HepG2 (cell line): Measurements from ENCODE around the gene TCF12. TPM values are rescaled to one million over a fixed set of nuclear protein-coding genes. Genes with fewer than 3 reads are reported as not detected.

Experiments
- ATAC-seq: fragments of 200-7000 bp; cut with Tn5 transposase; 3 replicates; pipeline ENCODE4 v1.9.1; 2020; ENCODE audit warnings: mild to moderate bottlenecking, moderate library complexity
- BruUV-seq: library from RNA; stranded (reverse); fragments of 400-500 nt; replicated peaks from 2 replicates; lab custom pipeline; 2021; lab: Mats Ljungman, UMichigan
- CTCF ChIA-PET: fragments of 300-600 bp; formaldehyde crosslinking; extraction: SDS; loops from one replicate; lab custom pipeline; 2021; ENCODE audit warnings: low total read pairs, inconsistent platforms, low intra/inter-chr PET ratio; lab: Yijun Ruan, JAX
- POLR2A ChIA-PET: fragments of 350-600 bp; sonication (Branson Sonifier 250); formaldehyde crosslinking; loops from one replicate; lab custom pipeline; 2020; ENCODE audit warnings: antibody characterized with exemption, inconsistent platforms; lab: Yijun Ruan, JAX
- DNase-seq: peaks from one replicate; pipeline ENCODE4 v3.0.0-alpha.2; 2015; ENCODE audit warnings: low spot score
- FAIRE-seq: peaks from 3 replicates; lab custom pipeline; 2011; peaks lifted over from hg19 to GRCh38; lab: Jason Lieb, UNC
- H2AFZ ChIP-seq: one replicate; pipeline ENCODE4 v1.6.1; 2011; ENCODE audit warnings: low read length, inconsistent platforms
- H3K27ac ChIP-seq: fragments of 300-600 bp; 3 replicates; pipeline ENCODE4 v1.8.0; 2011; ENCODE audit warnings: mixed run types, mild to moderate bottlenecking, mixed read lengths, low read length, inconsistent platforms; ENCODE audit not compliant: insufficient read depth; ENCODE audit errors: extremely low read length
- H3K27me3 ChIP-seq, 2 experiments: fragments of 200-600 bp in 1 of 2; 2 replicates in 1 of 2; 3 replicates in 1 of 2; pipeline versions ENCODE4 v1.6.0 to v1.8.0; 2011; ENCODE audit warnings: low read length in 2 of 2, mild to moderate bottlenecking in 2 of 2, moderate library complexity in 2 of 2, inconsistent platforms in 1 of 2; ENCODE audit not compliant: insufficient read depth in 2 of 2, control insufficient read depth in 1 of 2
- H3K36me3 ChIP-seq, 2 experiments: fragments of 200-600 bp in 1 of 2; replicated peaks in 1 of 2; 2 replicates in 1 of 2; 3 replicates in 1 of 2; pipeline versions ENCODE4 v1.5.1 to v1.8.0; 2011; ENCODE audit warnings: low read length in 2 of 2, inconsistent platforms in 1 of 2; ENCODE audit not compliant: insufficient read depth in 2 of 2, control insufficient read depth in 1 of 2
- H3K4me1 ChIP-seq: 2 replicates; pipeline ENCODE4 v1.5.1; 2012; ENCODE audit warnings: low read length, inconsistent platforms; ENCODE audit not compliant: insufficient read depth
- H3K4me2 ChIP-seq: 2 replicates; pipeline ENCODE4 v1.6.0; 2011; ENCODE audit warnings: low read depth, low read length, inconsistent platforms
- H3K4me3 ChIP-seq, 3 experiments: fragments of 200-600 bp in 1 of 3; sonication (generic), shearing (Covaris generic) in 1 of 3; replicated peaks in 1 of 3; 2 replicates each; pipeline ENCODE4 v1.5.1; 2011 to 2016; ENCODE audit warnings: low read length in 3 of 3, inconsistent platforms in 2 of 3, low read depth in 2 of 3, mild to moderate bottlenecking in 2 of 3, control low read depth in 1 of 3, mixed read lengths in 1 of 3; ENCODE audit not compliant: insufficient read depth in 1 of 3
- H3K79me2 ChIP-seq: one replicate; pipeline ENCODE4 v1.6.1; 2011; ENCODE audit warnings: low read length, inconsistent platforms; ENCODE audit not compliant: insufficient read depth
- H3K9ac ChIP-seq: 2 replicates; pipeline ENCODE4 v1.6.0; 2011; ENCODE audit warnings: mild to moderate bottlenecking, low read depth, low read length, inconsistent platforms; ENCODE audit not compliant: insufficient read depth
- H3K9me3 ChIP-seq: 2 replicates; pipeline ENCODE4 v1.5.1; 2012; ENCODE audit warnings: mild to moderate bottlenecking, low read length
- H4K20me1 ChIP-seq: 2 replicates; pipeline ENCODE4 v1.6.0; 2011; ENCODE audit warnings: inconsistent platforms, mild to moderate bottlenecking, low read length, moderate library complexity; ENCODE audit not compliant: insufficient read depth
- ELF4 ChIP-seq: sonication (generic); formaldehyde crosslinking; IDR thresholded peaks from 2 replicates; pipeline ENCODE4 v1.5.0; 2020; ENCODE audit warnings: missing genetic modification reagents, mild to moderate bottlenecking, moderate library complexity, borderline replicate concordance
- ETV6 ChIP-seq: sonication (generic); formaldehyde crosslinking; conservative IDR thresholded peaks from 2 replicates; pipeline ENCODE4 v1.4.0; 2020; ENCODE audit warnings: missing genetic modification reagents
- GLMP ChIP-seq: sonication (generic); formaldehyde crosslinking; IDR thresholded peaks from 2 replicates; pipeline ENCODE4 v1.9.0; 2021; ENCODE audit warnings: missing genetic modification reagents, mild to moderate bottlenecking, borderline replicate concordance
- HMGA1 ChIP-seq: sonication (generic); formaldehyde crosslinking; conservative IDR thresholded peaks from 2 replicates; pipeline ENCODE4 v1.4.0; 2020; ENCODE audit warnings: missing genetic modification reagents
- KDM5B ChIP-seq: sonication (generic); formaldehyde crosslinking; IDR thresholded peaks from 2 replicates; pipeline ENCODE4 v1.4.0; 2020; ENCODE audit warnings: missing genetic modification reagents, mild to moderate bottlenecking, borderline replicate concordance
- LCORL ChIP-seq, 2 experiments: fragments of 450-650 bp in 1 of 2; sonication (generic) in 1 of 2; formaldehyde crosslinking in 1 of 2; IDR thresholded peaks; 2 replicates each; pipeline versions ENCODE4 v1.5.0 to v1.6.1; 2017 to 2020; ENCODE audit warnings: antibody characterized with exemption in 1 of 2, missing genetic modification reagents in 1 of 2
- PHF5A ChIP-seq: IDR thresholded peaks from one replicate; pipeline ENCODE4 v1.6.1; 2018; ENCODE audit warnings: low read depth, missing genetic modification reagents; ENCODE audit not compliant: unreplicated experiment
- REPIN1 ChIP-seq: sonication (generic); formaldehyde crosslinking; IDR thresholded peaks from 2 replicates; pipeline ENCODE4 v1.8.0; 2022; ENCODE audit warnings: missing genetic modification reagents, low read depth, mild to moderate bottlenecking, borderline replicate concordance
- SETDB1 ChIP-seq: sonication (generic); formaldehyde crosslinking; IDR thresholded peaks from 2 replicates; pipeline ENCODE4 v1.5.1; 2020; ENCODE audit warnings: missing genetic modification reagents, mild to moderate bottlenecking, borderline replicate concordance
- SUZ12 ChIP-seq: fragments of 150-350 bp; IDR thresholded peaks from 2 replicates; pipeline ENCODE4 v1.6.1; 2014; ENCODE audit warnings: low read depth, low read length
- ZNF256 ChIP-seq: sonication (generic); formaldehyde crosslinking; conservative IDR thresholded peaks from 2 replicates; pipeline ENCODE4 v1.4.0; 2020; ENCODE audit warnings: missing genetic modification reagents
- ZNF639 ChIP-seq: conservative IDR thresholded peaks from 2 replicates; pipeline ENCODE4 v1.6.1; 2018; ENCODE audit warnings: missing genetic modification reagents
- ZSCAN31 ChIP-seq: sonication (generic); formaldehyde crosslinking; IDR thresholded peaks from 2 replicates; pipeline ENCODE4 v1.5.0; 2020; ENCODE audit warnings: low read depth, mild to moderate bottlenecking, missing genetic modification reagents
- WGBS: methylation state at CpG from one replicate; pipeline ENCODE4 v1.1.6; 2017; ENCODE audit warnings: low lambda C conversion rate; 5-methylcytosine and 5-hydroxymethylcytosine counted together
- in situ Hi-C: cut with HindIII; loops from 2 replicates; pipeline ENCODE4 v1.10.0; 2017; ENCODE audit warnings: low pct_unique_long_range_greater_than_20kb; ENCODE audit not compliant: extremely low pct_ligation_motif_present
- intact Hi-C: fragments of 100-400 bp; cut with micrococcal nuclease; formaldehyde crosslinking; loops from one replicate; pipeline ENCODE4 v1.10.0; 2022; ENCODE audit not compliant: unreplicated experiment
- polyA plus RNA-seq, 8 experiments: library from polyadenylated mRNA; depleted of rRNA in 3 of 8; stranded (reverse) in 7 of 8; unstranded in 1 of 8; fragments of >200 nt; fragmentation: Illumina TruSeq in 4 of 8; extraction: Trizol in 4 of 8; gene quantifications; 2 replicates each; pipeline versions ENCODE4 v1.2.1 to v1.2.3, GENCODE V29; 2011 to 2016; ENCODE audit warnings: low read depth in 4 of 8, missing spikeins in 1 of 8, mixed read lengths in 1 of 8; ENCODE audit not compliant: insufficient read depth in 1 of 8
- total RNA-seq, 5 experiments: library from RNA; depleted of rRNA; stranded (reverse); fragments of >200 nt; fragmentation: Illumina TruSeq; extraction: Trizol; gene quantifications; 2 replicates each; pipeline ENCODE4 v1.2.3, GENCODE V29; 2016; ENCODE audit warnings: low read depth in 1 of 5
- TF ChIP-seq, protein P1 (sequence below): sonication (generic); formaldehyde crosslinking; IDR thresholded peaks from one replicate; pipeline ENCODE4 v1.5.1; 2020; ENCODE audit warnings: mild to moderate bottlenecking, missing genetic modification reagents; ENCODE audit errors: not compliant biosample characterization

TCF12 gene
- total and polyA plus RNA-seq, 2 of the 13 experiments (the other 11 are each of a cell fraction or from before 2014, with no cell fraction given): 48.6 to 51.1 TPM

DNA sequence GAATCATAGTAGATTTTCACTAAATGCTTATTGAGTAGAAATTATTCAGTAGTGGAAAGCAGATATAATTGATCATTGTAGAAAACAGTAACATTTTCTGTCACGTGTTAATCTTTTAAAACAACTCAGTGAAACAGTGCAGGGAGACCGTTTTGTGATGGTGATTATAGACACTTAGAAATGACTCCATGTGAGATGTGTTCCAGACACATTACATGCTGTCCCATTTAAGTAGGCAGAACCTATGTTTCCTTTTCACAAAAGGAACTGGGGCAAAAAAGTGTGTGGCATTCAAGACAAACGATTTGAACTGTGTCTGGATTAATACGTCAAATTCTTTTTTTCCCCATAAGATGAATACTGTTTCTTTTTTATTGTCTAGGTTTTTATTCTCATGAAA is 126.5 kb downstream of the TCF12 start:
- 95% methylated on average over 4 of the region's 4 CpGs for WGBS
- Histone ChIP-seq H3K9ac (no peak overlapping the region), H2AFZ (no peak overlapping the region), H3K4me2 (no peak overlapping the region), H3K27ac (no peak overlapping the region), H3K79me2 (peaks cover 46% of the 10 kb centered on the region), H3K4me1 (no peaks in the 10 kb centered on the region), H3K4me3 (no peak overlapping the region), H4K20me1 (no peaks in the 10 kb centered on the region), H3K9me3 (no peaks in the 10 kb centered on the region), H3K36me3 (no peaks in the 10 kb centered on the region), H3K27me3 (no peaks in the 10 kb centered on the region)
- DNase-seq: no peak
- ChIA-PET POLR2A (no interaction called here), CTCF (no interaction called here)
- no peak for FAIRE-seq
- BruUV-seq: no TSS peak
- ATAC-seq: no peak
- in situ Hi-C loops (no loop called here), intact Hi-C loops (no loop called here)
- no peak for TF ChIP-seq ELF4 (CRISPR knock-in tag)
- no peak for TF ChIP-seq ZNF256 (CRISPR knock-in tag)
- no peak for TF ChIP-seq HMGA1 (CRISPR knock-in tag)
- no peak for TF ChIP-seq LCORL (IDR thresholded peaks at IDR 0.05)
- TF ChIP-seq LCORL (CRISPR knock-in tag; IDR thresholded peaks at IDR 0.05): no peak
- no peak for TF ChIP-seq ETV6
- no peak for TF ChIP-seq SETDB1 (CRISPR knock-in tag)
- TF ChIP-seq GLMP (CRISPR knock-in tag): no peak
- no peak for TF ChIP-seq SUZ12
- no peak for TF ChIP-seq ZSCAN31 (CRISPR knock-in tag)
- no peak for TF ChIP-seq REPIN1 (CRISPR knock-in tag)
- TF ChIP-seq PHF5A (CRISPR knock-in tag): no peak
- no peak for TF ChIP-seq ZNF639 (CRISPR knock-in tag)
- TF ChIP-seq, protein P1, sequence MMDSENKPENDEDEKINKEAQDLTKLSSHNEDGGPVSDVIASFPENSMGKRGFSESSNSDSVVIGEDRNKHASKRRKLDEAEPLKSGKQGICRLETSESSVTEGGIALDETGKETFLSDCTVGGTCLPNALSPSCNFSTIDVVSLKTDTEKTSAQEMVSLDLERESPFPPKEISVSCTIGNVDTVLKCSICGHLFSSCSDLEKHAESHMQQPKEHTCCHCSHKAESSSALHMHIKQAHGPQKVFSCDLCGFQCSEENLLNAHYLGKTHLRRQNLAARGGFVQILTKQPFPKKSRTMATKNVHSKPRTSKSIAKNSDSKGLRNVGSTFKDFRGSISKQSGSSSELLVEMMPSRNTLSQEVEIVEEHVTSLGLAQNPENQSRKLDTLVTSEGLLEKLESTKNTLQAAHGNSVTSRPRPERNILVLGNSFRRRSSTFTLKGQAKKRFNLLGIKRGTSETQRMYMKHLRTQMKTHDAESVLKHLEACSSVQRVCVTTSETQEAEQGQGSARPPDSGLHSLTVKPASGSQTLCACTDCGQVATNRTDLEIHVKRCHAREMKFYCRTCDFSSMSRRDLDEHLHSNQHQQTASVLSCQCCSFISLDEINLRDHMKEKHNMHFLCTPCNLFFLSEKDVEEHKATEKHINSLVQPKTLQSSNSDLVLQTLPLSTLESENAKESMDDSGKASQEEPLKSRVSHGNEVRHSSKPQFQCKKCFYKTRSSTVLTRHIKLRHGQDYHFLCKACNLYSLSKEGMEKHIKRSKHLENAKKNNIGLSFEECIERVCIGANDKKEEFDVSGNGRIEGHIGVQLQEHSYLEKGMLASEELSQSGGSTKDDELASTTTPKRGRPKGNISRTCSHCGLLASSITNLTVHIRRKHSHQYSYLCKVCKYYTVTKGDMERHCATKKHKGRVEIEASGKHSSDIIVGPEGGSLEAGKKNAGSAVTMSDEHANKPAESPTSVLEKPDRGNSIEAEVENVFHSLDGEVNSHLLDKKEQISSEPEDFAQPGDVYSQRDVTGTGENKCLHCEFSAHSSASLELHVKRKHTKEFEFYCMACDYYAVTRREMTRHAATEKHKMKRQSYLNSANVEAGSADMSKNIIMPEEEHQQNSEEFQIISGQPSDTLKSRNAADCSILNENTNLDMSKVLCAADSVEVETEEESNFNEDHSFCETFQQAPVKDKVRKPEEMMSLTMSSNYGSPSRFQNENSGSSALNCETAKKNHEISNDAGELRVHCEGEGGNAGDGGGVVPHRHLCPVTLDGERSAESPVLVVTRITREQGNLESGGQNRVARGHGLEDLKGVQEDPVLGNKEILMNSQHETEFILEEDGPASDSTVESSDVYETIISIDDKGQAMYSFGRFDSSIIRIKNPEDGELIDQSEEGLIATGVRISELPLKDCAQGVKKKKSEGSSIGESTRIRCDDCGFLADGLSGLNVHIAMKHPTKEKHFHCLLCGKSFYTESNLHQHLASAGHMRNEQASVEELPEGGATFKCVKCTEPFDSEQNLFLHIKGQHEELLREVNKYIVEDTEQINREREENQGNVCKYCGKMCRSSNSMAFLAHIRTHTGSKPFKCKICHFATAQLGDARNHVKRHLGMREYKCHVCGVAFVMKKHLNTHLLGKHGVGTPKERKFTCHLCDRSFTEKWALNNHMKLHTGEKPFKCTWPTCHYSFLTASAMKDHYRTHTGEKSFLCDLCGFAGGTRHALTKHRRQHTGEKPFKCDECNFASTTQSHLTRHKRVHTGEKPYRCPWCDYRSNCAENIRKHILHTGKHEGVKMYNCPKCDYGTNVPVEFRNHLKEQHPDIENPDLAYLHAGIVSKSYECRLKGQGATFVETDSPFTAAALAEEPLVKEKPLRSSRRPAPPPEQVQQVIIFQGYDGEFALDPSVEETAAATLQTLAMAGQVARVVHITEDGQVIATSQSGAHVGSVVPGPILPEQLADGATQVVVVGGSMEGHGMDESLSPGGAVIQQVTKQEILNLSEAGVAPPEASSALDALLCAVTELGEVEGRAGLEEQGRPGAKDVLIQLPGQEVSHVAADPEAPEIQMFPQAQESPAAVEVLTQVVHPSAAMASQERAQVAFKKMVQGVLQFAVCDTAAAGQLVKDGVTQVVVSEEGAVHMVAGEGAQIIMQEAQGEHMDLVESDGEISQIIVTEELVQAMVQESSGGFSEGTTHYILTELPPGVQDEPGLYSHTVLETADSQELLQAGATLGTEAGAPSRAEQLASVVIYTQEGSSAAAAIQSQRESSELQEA: no peak
- TF ChIP-seq KDM5B (CRISPR knock-in tag): no peak
